WTC11 (cell line): ENCODE measurements around the gene CATSPERE. TPM values are rescaled to one million over a fixed set of nuclear protein-coding genes. Genes with fewer than 3 reads are reported as not detected.

Experiments used
- ATAC-seq: fragments of 200-7000 bp; cut with Tn5 transposase; 2 replicates; pipeline ENCODE4 v1.10.0; 2021; ENCODE audit warnings: mild to moderate bottlenecking, moderate library complexity
- CTCF ChIA-PET: fragments of 300-600 bp; sonication (Branson Sonifier 250); formaldehyde crosslinking; loops from one replicate; lab custom pipeline; 2021; ENCODE audit warnings: antibody characterized with exemption; lab: Charles Lee
- POLR2A ChIA-PET: fragments of 350-600 bp; sonication (Branson Sonifier 250); formaldehyde crosslinking; loops from one replicate; lab custom pipeline; 2021; ENCODE audit warnings: antibody characterized with exemption; lab: Charles Lee
- DNase-seq: peaks from one replicate; pipeline ENCODE4 v3.0.0; 2021; ENCODE audit warnings: low spot score
- H3K27ac Mint-ChIP-seq: 2 replicates; pipeline ENCODE4 v1.8.0; 2021; ENCODE audit warnings: mixed read lengths
- H3K27me3 Mint-ChIP-seq: 2 replicates; pipeline ENCODE4 v1.8.0; 2021; ENCODE audit warnings: low read depth, mild to moderate bottlenecking, moderate library complexity, mixed read lengths
- H3K36me3 Mint-ChIP-seq: 2 replicates; pipeline ENCODE4 v1.8.0; 2021; ENCODE audit warnings: mixed read lengths
- H3K4me1 Mint-ChIP-seq: 2 replicates; pipeline ENCODE4 v1.8.0; 2022; ENCODE audit warnings: mixed read lengths
- H3K4me3 Mint-ChIP-seq: 2 replicates; pipeline ENCODE4 v1.8.0; 2021; ENCODE audit warnings: mild to moderate bottlenecking, moderate library complexity, mixed read lengths
- H3K9me3 Mint-ChIP-seq: 2 replicates; pipeline ENCODE4 v1.8.0; 2021; ENCODE audit warnings: mixed read lengths
- ELF4 ChIP-seq: sonication (generic); formaldehyde crosslinking; IDR thresholded peaks from 2 replicates; pipeline ENCODE4 v1.8.1; 2022; ENCODE audit warnings: low read depth, mild to moderate bottlenecking, moderate library complexity, missing genetic modification reagents
- FOXJ3 ChIP-seq: sonication (generic); formaldehyde crosslinking; IDR thresholded peaks from 2 replicates; pipeline ENCODE4 v1.9.0; 2021; ENCODE audit warnings: missing genetic modification reagents, mild to moderate bottlenecking, borderline replicate concordance
- GABPB1 ChIP-seq: sonication (generic); formaldehyde crosslinking; IDR thresholded peaks from 2 replicates; pipeline ENCODE4 v1.8.1; 2023; ENCODE audit warnings: mild to moderate bottlenecking, missing genetic modification reagents
- JUN ChIP-seq: sonication (generic); formaldehyde crosslinking; IDR thresholded peaks from 2 replicates; pipeline ENCODE4 v1.8.0; 2023; ENCODE audit warnings: mild to moderate bottlenecking, missing genetic modification reagents
- MYBL2 ChIP-seq: sonication (generic); formaldehyde crosslinking; IDR thresholded peaks from 2 replicates; pipeline ENCODE4 v1.8.1; 2023; ENCODE audit warnings: mild to moderate bottlenecking, moderate library complexity, missing genetic modification reagents
- NFATC4 ChIP-seq: fragments of 250-450 bp; sonication (Bioruptor Pico); IDR thresholded peaks from 2 replicates; pipeline ENCODE4 v1.9.0; 2021; ENCODE audit warnings: mild to moderate bottlenecking
- NR1H2 ChIP-seq: sonication (generic); formaldehyde crosslinking; IDR thresholded peaks from 2 replicates; pipeline ENCODE4 v1.9.0; 2021; ENCODE audit warnings: mild to moderate bottlenecking, moderate library complexity, missing genetic modification reagents
- OVOL2 ChIP-seq: fragments of 250-450 bp; sonication (Bioruptor Pico); IDR thresholded peaks from 2 replicates; pipeline ENCODE4 v1.9.0; 2021; ENCODE audit warnings: mild to moderate bottlenecking, borderline replicate concordance
- ZNF121 ChIP-seq: sonication (generic); formaldehyde crosslinking; IDR thresholded peaks from 2 replicates; pipeline ENCODE4 v1.8.0; 2023; ENCODE audit warnings: missing genetic modification reagents
- ZNF219 ChIP-seq: sonication (generic); formaldehyde crosslinking; IDR thresholded peaks from 2 replicates; pipeline ENCODE4 v1.8.0; 2023; ENCODE audit warnings: missing genetic modification reagents, mild to moderate bottlenecking, borderline replicate concordance
- ZNF263 ChIP-seq: sonication (generic); formaldehyde crosslinking; IDR thresholded peaks from 2 replicates; pipeline ENCODE4 v1.8.1; 2022; ENCODE audit warnings: low read depth, mild to moderate bottlenecking, moderate library complexity, missing genetic modification reagents
- ZNF416 ChIP-seq: fragments of 250-450 bp; sonication (Bioruptor Pico); IDR thresholded peaks from 2 replicates; pipeline ENCODE4 v1.9.0; 2021; ENCODE audit warnings: mild to moderate bottlenecking, inconsistent platforms
- total RNA-seq: library from RNA; stranded (reverse); gene quantifications from 3 replicates; pipeline ENCODE4 v1.2.3, GENCODE V29; 2021
- TF ChIP-seq, protein P1 (sequence below): sonication (generic); formaldehyde crosslinking; IDR thresholded peaks from 2 replicates; pipeline ENCODE4 v1.8.0; 2023; ENCODE audit warnings: missing genetic modification reagents, mild to moderate bottlenecking, borderline replicate concordance
- TF ChIP-seq, protein P2 (sequence below): fragments of 250-450 bp; sonication (Bioruptor Pico); IDR thresholded peaks from 2 replicates; pipeline ENCODE4 v1.8.0; 2021; ENCODE audit warnings: mild to moderate bottlenecking
- TF ChIP-seq, protein P3 (sequence below): sonication (generic); formaldehyde crosslinking; conservative IDR thresholded peaks from 2 replicates; pipeline ENCODE4 v1.8.1; 2023; ENCODE audit warnings: mild to moderate bottlenecking, low read depth, missing genetic modification reagents, moderate library complexity
- TF ChIP-seq, protein P4 (sequence below): fragments of 200-600 bp; IDR thresholded peaks from 2 replicates; pipeline ENCODE4 v1.8.0; 2022; ENCODE audit warnings: antibody characterized with exemption
- TF ChIP-seq, protein P5 (sequence below): sonication (generic); formaldehyde crosslinking; IDR thresholded peaks from 2 replicates; pipeline ENCODE4 v1.8.0; 2023; ENCODE audit warnings: missing genetic modification reagents
- TF ChIP-seq, protein P6 (sequence below): sonication (generic); formaldehyde crosslinking; IDR thresholded peaks from 2 replicates; pipeline ENCODE4 v1.8.0; 2022; ENCODE audit warnings: mild to moderate bottlenecking, missing genetic modification reagents

The CATSPERE gene
- total RNA-seq, 1 experiment from 2014 or later: 0.66 TPM

DNA sequence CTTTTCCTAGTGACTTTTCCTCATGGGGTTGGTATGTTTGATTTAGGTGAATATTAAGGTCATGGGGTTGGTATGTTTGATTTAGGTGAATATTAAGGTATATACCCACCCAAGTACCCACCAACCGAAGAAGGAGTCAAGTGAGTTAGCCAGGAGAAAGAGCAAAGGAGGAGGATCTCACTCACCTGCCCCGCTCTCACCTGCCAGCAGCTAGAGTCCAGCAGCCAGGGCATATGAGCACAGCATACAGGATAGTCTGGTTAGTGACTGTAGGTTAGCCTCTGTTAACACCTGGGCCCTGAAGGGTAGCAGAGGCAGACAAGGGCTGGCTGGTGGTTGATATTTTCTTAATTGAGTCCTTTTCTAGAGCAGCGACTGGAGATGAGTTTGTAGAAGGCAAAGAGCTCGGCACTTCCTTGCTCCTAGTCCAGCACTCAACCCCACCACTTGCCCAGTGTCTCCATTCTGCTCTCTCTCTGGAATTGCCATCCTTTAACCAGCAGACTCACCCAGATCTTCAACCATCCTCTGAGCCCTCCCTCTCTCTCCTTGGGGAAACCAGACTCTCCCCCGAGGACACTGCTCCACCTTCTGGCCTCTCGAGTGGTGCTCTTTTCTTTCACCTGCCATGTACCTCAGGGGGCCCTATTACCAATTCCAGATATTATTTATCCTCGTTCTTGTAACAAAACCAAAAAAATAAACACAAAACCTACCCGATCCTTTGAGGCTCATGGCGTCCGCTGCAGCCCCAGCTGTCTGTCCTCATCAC, 175.6 kb downstream of the CATSPERE start (continued):
- TF ChIP-seq ZNF263 (CRISPR knock-in tag): no peak
- TF ChIP-seq, protein P1, sequence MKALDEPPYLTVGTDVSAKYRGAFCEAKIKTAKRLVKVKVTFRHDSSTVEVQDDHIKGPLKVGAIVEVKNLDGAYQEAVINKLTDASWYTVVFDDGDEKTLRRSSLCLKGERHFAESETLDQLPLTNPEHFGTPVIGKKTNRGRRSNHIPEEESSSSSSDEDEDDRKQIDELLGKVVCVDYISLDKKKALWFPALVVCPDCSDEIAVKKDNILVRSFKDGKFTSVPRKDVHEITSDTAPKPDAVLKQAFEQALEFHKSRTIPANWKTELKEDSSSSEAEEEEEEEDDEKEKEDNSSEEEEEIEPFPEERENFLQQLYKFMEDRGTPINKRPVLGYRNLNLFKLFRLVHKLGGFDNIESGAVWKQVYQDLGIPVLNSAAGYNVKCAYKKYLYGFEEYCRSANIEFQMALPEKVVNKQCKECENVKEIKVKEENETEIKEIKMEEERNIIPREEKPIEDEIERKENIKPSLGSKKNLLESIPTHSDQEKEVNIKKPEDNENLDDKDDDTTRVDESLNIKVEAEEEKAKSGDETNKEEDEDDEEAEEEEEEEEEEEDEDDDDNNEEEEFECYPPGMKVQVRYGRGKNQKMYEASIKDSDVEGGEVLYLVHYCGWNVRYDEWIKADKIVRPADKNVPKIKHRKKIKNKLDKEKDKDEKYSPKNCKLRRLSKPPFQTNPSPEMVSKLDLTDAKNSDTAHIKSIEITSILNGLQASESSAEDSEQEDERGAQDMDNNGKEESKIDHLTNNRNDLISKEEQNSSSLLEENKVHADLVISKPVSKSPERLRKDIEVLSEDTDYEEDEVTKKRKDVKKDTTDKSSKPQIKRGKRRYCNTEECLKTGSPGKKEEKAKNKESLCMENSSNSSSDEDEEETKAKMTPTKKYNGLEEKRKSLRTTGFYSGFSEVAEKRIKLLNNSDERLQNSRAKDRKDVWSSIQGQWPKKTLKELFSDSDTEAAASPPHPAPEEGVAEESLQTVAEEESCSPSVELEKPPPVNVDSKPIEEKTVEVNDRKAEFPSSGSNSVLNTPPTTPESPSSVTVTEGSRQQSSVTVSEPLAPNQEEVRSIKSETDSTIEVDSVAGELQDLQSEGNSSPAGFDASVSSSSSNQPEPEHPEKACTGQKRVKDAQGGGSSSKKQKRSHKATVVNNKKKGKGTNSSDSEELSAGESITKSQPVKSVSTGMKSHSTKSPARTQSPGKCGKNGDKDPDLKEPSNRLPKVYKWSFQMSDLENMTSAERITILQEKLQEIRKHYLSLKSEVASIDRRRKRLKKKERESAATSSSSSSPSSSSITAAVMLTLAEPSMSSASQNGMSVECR (CRISPR knock-in tag): no peak
- TF ChIP-seq, protein P2, sequence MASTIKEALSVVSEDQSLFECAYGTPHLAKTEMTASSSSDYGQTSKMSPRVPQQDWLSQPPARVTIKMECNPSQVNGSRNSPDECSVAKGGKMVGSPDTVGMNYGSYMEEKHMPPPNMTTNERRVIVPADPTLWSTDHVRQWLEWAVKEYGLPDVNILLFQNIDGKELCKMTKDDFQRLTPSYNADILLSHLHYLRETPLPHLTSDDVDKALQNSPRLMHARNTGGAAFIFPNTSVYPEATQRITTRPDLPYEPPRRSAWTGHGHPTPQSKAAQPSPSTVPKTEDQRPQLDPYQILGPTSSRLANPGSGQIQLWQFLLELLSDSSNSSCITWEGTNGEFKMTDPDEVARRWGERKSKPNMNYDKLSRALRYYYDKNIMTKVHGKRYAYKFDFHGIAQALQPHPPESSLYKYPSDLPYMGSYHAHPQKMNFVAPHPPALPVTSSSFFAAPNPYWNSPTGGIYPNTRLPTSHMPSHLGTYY (CRISPR knock-in tag): no peak
- no peak for TF ChIP-seq ELF4 (CRISPR knock-in tag)

DNA sequence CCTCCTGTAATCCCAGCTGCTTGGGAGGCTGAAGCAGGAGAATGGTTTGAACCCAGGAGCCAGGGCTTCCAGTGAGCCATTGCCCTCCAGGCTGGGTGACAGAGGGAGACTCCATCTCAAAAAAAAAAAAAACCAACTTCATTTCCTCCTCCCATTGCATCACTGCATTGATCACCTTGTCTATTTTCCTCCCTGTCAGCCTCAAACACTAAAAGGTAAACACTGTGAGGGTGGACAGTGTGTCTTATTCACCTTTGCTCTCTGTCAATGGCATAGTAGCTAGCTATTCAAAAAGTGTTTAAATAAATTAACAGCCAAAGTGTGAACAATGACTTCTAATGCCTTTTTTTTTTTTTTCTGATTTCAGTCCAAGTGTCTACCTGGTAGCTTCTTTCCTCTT, 178.5 kb downstream of the CATSPERE start:
- Mint-ChIP-seq H3K27me3 (peaks cover 6% of the 10 kb centered on the region; the same call in 1 of the 2 replicates), H3K9me3 (peaks cover 12% of the 10 kb centered on the region), H3K27ac (no peak overlapping the region), H3K36me3 (peaks cover 15% of the 10 kb centered on the region), H3K4me1 (peaks cover 5% of the 10 kb centered on the region), H3K4me3 (no peak overlapping the region)
- ChIA-PET CTCF (interaction anchor here (1.4 to 1.6 kb wide), 2 partner anchors 36 to 157 kb away, joined by 3 to 5 read pairs; no protein-coding TSS in a partner anchor), POLR2A (interaction anchor here (0.5 to 0.6 kb wide), 2 partner anchors 77 to 232 kb away, joined by 3 to 4 read pairs; no protein-coding TSS in a partner anchor)
- no peak for DNase-seq
- ATAC-seq: no peak
- TF ChIP-seq, protein P3, sequence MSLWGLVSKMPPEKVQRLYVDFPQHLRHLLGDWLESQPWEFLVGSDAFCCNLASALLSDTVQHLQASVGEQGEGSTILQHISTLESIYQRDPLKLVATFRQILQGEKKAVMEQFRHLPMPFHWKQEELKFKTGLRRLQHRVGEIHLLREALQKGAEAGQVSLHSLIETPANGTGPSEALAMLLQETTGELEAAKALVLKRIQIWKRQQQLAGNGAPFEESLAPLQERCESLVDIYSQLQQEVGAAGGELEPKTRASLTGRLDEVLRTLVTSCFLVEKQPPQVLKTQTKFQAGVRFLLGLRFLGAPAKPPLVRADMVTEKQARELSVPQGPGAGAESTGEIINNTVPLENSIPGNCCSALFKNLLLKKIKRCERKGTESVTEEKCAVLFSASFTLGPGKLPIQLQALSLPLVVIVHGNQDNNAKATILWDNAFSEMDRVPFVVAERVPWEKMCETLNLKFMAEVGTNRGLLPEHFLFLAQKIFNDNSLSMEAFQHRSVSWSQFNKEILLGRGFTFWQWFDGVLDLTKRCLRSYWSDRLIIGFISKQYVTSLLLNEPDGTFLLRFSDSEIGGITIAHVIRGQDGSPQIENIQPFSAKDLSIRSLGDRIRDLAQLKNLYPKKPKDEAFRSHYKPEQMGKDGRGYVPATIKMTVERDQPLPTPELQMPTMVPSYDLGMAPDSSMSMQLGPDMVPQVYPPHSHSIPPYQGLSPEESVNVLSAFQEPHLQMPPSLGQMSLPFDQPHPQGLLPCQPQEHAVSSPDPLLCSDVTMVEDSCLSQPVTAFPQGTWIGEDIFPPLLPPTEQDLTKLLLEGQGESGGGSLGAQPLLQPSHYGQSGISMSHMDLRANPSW: no peak
- TF ChIP-seq ZNF416 (CRISPR knock-in tag) (no peak), ELF4 (CRISPR knock-in tag) (no peak), ZNF219 (no peak), OVOL2 (CRISPR knock-in tag) (no peak), JUN (no peak), FOXJ3 (CRISPR knock-in tag) (no peak), MYBL2 (no peak), GABPB1 (CRISPR knock-in tag) (no peak), ZNF121 (CRISPR knock-in tag) (no peak), NR1H2 (CRISPR knock-in tag) (no peak), NFATC4 (CRISPR knock-in tag) (no peak)
- TF ChIP-seq, protein P1 (CRISPR knock-in tag): no peak
- TF ChIP-seq, protein P4, sequence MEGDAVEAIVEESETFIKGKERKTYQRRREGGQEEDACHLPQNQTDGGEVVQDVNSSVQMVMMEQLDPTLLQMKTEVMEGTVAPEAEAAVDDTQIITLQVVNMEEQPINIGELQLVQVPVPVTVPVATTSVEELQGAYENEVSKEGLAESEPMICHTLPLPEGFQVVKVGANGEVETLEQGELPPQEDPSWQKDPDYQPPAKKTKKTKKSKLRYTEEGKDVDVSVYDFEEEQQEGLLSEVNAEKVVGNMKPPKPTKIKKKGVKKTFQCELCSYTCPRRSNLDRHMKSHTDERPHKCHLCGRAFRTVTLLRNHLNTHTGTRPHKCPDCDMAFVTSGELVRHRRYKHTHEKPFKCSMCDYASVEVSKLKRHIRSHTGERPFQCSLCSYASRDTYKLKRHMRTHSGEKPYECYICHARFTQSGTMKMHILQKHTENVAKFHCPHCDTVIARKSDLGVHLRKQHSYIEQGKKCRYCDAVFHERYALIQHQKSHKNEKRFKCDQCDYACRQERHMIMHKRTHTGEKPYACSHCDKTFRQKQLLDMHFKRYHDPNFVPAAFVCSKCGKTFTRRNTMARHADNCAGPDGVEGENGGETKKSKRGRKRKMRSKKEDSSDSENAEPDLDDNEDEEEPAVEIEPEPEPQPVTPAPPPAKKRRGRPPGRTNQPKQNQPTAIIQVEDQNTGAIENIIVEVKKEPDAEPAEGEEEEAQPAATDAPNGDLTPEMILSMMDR: no peak
- TF ChIP-seq, protein P5, sequence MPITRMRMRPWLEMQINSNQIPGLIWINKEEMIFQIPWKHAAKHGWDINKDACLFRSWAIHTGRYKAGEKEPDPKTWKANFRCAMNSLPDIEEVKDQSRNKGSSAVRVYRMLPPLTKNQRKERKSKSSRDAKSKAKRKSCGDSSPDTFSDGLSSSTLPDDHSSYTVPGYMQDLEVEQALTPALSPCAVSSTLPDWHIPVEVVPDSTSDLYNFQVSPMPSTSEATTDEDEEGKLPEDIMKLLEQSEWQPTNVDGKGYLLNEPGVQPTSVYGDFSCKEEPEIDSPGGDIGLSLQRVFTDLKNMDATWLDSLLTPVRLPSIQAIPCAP (CRISPR knock-in tag): no peak
- TF ChIP-seq, protein P6, sequence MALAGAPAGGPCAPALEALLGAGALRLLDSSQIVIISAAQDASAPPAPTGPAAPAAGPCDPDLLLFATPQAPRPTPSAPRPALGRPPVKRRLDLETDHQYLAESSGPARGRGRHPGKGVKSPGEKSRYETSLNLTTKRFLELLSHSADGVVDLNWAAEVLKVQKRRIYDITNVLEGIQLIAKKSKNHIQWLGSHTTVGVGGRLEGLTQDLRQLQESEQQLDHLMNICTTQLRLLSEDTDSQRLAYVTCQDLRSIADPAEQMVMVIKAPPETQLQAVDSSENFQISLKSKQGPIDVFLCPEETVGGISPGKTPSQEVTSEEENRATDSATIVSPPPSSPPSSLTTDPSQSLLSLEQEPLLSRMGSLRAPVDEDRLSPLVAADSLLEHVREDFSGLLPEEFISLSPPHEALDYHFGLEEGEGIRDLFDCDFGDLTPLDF (CRISPR knock-in tag): no peak
